Measurements from ENCODE around the gene ADAM10.
"Not testable (repeated sequence)": the region's sequence is repeated elsewhere in the genome, so short reads cannot be mapped to it uniquely, and the experiment has no call there.

The ADAM10 gene

DNA sequence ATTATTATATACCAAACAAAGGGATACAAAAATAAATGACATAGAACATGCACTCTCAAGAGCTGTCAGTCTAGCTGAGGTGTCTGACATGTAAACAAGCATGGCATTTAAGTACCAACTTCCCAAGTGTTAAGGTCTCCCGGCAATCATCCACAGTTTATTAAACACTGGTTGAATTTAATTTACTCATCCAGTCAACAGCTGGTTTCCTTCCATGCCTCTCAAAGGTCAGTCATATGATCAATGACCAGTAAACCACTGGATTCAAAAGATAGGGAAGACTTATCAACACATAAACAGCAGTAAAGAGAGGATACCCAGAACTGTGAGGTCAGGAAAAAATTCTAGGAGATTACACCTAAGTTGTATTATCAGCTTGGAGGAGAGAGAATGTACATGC is 80.4 kb downstream of the ADAM10 start:
- DNase-seq, result no peak

DNA sequence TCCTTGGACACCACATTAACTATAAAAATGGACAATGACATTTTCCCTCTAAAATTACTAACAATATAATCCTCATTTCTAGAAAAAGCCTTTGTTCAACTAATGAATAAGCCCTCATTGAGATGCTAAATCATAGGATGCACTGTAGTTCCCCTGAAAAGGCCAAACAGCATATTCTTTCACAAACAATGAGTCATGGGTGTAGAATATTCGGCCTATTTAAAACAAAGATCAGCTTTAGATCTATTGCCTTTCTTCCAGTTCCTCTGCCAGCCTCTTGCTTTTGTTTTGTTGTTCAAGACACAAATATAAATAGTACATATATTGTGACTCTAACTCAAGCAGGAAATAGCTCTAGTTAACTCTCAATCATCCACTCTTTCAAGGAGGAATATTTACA is 82.5 kb downstream of the ADAM10 start:
- DNase-seq, result no peak

DNA sequence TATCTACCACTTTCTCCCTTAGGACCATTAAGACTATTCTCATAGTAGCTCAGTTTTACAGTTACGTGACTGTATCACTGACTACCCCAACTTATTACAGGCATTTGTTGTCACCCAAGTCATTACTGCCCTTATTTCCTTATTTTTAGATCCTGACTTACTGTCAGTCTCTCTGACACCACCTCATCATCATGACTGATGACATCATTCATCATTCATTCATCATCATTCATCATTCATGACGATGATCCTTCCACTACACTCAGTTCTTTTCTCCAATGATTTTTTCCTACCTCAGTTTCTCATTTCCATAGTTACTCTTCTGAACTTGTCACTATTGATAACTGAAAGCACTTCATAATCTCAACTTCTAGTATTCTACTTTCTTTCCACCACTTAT is 83.8 kb downstream of the ADAM10 start:
- no peak for DNase-seq

DNA sequence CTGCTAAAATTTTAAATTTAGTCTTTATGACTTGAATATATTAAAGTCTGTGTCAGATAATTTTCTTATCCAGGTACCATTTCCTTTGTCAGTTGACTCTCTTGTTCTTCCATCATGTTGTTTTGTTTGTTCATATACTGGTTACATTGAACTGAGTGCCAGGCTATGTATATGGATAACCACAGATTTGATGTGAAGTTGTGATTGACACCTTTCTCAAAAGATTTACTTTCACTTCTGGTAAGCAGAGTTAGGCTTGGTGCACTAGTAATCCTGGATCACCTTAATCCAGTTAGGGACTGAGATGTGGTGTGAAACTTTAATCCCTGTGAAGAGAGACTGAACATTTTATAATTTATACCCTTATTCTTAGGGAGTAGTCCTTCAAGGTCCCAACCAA is 99.4 kb downstream of the ADAM10 start:
- DNase-seq, result no peak

DNA sequence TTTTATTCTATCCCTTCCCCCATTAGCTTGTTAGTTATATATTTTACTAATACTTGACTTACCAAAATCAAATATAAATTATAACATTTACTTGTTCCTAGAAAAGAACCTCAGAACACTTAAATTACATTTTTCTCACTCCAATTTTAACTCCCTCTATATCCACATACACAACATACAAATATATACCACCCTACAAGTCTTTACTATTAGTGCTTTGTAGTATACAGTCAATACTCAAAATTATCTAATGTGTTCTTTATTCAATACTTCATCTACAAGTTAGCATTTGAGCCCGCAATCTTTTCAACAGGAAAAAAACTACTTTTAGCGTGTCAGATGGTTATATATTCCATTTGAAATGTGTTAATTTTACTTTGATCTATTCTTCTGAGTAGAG is 100.3 kb downstream of the ADAM10 start:
- no peak for DNase-seq

DNA sequence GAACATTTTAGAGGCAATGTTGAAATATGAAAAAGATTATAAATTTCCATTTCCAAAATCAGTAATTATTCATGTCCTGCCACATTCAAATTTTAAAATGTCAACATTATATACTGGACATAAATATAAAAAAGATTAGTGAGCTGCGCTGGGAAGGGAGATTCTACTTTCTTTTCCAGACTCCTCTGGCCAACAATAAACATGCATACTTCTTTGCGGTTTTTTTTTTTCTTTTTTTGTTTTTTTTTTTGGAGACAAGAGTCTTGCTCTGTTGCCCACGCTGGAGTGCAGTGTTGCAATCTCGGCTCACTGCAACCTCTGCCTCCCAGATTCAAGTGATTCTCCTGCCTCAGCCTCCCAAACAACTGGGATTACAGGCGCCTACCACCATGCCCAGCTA is 105.5 kb downstream of the ADAM10 start:
- DNase-seq, result no peak

DNA sequence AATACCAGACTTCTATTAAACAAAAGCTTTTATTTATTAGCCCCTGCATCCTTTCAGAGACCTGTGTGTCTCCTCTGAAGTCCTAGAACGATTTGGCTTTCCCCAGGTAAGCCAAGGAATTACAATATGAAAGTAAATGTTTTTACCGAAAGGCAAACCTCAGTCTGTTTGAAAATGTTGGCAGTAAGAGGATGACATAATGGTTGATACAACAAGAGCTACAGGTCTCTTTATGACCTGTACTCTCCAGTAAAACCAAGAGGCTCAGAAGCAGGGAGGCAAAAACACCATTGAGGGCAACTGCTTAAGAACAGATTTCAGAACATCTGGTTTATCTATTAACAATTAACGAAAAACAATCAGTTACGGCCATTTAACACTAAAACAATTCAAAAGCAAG is 107.8 kb downstream of the ADAM10 start:
- DNase-seq, result peak; percentile 19

DNA sequence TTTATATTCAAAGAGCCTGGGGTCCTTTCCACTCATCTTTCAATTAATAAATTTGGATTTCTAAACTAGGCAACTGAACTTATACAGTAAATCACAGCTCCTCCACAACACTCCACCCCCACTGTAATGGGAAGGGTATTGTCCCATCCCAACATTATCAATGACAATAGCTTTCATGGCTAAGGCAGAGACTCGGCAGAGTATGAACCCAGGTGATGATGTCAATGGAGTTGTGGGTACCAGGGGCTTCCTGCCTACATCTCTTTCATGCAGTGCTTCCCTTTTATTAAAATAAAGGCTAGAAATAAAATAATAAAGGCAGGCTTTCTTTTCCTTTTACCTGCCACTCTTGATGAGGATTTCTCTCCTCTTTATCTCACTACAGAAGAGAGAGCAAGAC is 109.5 kb downstream of the ADAM10 start:
- DNase-seq, result no peak

DNA sequence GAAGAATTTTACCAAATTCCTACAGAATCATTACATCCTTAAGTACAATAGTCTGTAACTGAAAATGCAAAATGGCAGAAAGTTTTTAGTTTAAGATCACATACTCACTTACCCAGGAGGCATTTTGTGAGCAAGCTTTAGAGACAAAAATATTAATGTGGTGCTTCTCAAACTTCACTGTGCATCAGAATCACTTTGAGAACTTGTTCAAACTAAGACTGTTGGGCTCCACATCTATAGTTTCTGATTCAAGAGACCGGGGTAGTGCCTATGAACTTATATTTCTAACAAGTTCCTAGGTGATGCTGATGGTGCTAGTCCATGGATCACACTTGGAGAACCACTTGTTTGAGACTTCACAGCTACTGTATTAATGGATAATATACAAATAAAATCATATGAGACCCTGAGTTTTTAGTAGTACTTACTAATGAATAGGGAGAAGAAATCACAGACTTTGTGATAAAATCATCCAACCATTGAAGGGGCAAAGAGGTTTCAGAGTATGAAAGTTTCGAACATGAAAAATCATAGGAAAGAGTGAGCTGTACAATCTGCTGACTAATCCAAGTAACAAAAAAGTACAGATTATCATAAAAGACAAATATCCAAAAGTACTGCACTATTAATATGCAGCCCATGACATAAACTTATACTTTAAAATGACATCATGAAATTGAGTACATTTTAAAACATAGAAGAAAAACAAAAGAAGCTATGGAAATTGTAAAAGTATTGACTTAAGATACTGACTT is 110.3 kb downstream of the ADAM10 start:
- DNase-seq, result no peak

DNA sequence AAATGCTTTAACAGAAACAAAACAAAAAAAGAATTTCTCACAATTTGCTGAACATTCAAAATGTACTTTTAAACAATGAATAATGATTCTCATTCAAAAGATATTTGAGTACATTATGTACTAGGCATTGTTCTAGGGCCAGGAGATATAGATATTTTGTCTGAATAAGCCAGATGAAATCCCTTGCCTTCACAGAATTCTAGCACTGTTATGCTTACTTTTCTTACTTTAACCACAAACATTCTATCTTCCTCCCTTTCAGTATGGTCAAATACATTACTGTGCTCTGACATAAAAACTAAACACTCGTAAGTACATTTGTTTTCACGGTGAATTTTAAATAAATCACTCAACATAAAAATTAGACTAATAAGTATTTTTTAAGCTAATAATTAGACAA is 116.7 kb downstream of the ADAM10 start:
- no peak for DNase-seq

DNA sequence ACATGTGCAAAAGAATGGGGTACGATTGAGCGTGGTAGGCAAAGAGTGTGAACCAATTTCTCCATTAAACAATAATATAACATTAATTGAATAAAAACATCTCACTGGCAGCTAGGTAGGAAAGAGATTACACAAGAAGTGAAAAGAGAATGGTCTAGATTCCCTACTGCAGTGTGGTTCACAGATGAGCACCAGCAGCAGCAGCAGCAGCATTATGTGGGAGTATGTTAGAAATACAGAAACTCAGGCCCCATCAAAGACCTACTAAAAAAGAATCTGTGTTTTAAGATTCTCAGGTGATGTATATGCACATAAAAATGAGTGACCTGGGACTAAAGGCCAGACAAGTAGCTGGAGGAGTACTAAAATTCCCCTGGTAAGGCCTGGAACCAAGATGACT is 118.2 kb downstream of the ADAM10 start:
- no peak for DNase-seq

DNA sequence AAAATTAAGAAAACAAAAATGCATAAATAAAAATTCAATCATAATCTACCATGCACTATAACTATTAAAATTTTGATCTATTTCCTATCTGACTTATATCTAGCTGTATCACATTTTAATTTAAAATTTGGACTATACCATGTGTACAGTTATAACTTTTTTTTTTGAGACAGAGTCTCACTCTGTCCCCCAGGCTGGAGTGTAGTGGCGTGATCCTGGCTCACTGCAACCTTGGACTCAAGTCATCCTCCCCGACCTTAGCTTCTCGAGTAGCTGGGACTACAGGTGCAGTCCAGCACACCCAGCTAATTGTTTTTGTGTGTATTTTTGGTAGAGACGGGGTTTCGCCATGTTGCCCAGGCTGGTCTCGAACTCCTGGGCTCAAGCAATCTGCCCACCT is 119.9 kb downstream of the ADAM10 start:
- DNase-seq, result no peak

DNA sequence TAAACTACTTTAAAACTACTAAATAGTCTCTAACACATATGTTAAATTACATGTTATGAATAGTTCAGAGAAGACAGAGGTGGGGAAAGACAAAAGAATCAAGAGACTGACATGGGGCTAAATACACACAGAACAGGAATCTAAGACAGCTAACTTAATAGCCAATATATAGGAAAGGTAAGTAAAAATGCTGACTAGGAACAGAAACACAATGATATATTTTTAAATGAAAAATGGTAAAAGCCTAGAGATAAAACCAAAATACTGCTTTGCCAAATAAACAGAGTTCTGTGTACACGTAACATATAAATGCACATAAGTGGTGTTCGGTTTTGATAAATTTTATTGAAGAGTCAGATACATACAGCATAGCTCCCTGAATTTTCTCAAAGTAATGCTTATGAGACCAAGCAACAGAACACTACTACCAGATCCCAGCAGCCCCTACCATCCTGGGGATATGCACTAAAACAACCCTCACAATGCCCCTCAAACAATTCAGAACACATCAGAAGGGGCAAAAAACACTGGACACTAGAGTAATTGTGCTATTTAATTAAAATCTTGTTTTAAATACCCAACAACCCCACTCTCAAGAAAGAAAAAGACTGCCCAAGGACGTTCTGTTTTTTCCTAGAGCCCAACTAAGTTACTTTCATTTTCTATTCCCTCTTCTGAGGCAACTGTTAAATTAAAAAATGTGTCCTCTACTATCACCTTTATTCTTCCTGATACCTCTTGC is 121.1 kb downstream of the ADAM10 start:
- DNase-seq, result no peak

DNA sequence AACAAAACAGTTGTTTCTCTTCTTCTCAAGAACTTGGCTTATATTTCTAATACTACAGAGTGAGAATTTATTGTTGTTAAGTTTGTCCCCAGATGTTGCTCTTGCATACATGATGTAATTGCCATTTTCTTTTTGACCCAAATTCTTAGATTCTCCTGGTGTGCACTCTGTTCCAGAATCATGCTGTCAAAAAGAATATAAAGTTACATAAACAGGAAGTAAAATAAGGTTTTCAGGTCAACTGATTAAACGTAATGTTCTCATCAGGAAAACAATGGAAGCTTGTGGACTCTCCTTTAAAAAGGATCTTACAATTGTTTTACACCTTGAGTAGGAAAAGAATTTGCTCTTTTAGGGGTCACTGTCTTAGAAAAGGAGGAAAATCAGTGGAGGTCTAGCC is 121.8 kb downstream of the ADAM10 start:
- DNase-seq, result no peak

DNA sequence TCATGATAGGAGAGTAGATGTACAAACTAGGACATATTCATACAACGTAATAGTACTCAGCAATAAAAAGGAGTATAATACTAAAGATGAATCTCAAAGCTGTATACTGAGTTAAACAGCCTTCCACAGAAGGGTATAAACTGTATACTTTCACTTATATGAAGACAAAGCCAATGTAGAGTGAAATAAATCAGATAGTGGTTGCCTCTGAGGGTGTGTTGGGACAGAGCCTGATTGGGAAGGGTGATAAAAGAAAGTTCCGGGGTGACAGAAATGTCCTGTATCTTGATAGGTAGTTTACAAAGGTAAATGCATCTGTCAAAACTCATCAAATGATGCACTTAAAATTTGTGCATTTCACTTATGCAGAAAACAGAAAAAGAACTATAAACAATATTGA is 122.5 kb downstream of the ADAM10 start:
- DNase-seq, result no peak

DNA sequence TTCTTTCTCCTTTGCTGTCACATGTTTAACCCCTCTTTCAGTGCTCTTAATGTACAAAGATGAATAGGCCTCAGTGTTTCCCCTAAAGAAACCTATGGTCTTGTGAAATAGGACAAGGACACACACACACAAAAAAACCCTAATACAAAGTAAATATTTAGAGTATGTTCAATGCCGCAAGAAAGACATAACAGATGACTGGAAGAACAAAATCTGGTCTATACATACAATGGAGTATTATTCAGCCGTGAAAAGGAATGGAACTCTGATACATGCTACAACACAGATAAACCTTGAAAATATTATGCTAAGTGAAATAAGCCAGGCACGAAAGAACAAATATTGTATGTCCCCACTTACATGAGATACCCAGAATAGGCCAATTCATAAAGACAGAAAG is 123.1 kb downstream of the ADAM10 start:
- no peak for DNase-seq

DNA sequence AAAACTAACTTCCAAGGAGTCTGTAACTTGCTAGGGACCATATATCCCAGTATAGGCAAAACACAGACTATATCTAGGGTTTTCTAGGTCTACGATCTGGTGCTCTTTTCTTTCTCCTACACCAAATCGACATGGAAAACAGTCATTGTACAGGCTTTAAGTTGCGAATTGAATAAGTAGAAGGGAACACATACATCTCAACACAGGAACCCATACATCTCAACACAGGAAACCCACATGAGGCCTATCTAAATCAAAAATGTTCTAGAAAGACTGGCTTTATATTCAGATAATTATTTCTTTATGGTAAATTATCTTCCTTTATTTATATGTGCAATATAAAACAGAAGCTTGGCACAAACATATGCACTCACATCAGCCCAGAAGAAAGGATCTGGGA is 126.6 kb downstream of the ADAM10 start:
- DNase-seq, result no peak

DNA sequence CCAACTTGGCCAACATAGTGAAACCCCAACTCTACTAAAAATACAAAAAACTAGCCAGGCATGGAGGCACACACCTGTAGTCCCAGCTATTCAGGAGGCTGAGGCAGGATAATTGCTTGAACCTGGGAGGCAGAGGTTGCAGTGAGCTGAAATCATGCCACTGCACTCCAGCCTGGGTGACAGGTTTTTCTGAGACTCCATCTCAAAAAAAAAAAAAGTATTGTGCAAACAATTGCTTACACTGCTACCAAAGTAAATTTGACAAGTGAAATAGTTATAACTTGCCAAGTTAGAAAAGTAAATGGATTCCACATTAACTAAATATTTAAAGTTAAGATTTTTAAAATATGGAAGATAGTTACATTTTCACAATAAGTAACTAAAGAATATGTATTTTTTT is 129.2 kb downstream of the ADAM10 start:
- not testable (repeated sequence) for DNase-seq

DNA sequence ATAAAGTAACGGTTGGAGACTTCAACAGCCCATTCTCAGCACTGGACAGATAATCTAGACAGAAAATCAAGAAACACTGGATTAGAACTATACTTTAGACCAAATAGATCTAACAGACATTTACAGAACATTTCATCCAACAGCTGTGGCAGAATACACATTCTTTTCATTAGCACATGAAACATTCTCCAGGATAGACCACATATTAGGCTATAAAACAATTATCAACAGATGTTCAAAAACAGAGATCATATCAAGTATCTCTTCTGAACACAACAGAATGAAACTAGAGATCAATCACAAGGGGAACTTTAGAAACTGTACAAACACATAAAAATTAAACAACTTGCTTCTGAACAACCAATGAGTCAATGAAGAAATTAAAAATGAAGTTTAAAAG is 133.3 kb downstream of the ADAM10 start:
- DNase-seq, result no peak

DNA sequence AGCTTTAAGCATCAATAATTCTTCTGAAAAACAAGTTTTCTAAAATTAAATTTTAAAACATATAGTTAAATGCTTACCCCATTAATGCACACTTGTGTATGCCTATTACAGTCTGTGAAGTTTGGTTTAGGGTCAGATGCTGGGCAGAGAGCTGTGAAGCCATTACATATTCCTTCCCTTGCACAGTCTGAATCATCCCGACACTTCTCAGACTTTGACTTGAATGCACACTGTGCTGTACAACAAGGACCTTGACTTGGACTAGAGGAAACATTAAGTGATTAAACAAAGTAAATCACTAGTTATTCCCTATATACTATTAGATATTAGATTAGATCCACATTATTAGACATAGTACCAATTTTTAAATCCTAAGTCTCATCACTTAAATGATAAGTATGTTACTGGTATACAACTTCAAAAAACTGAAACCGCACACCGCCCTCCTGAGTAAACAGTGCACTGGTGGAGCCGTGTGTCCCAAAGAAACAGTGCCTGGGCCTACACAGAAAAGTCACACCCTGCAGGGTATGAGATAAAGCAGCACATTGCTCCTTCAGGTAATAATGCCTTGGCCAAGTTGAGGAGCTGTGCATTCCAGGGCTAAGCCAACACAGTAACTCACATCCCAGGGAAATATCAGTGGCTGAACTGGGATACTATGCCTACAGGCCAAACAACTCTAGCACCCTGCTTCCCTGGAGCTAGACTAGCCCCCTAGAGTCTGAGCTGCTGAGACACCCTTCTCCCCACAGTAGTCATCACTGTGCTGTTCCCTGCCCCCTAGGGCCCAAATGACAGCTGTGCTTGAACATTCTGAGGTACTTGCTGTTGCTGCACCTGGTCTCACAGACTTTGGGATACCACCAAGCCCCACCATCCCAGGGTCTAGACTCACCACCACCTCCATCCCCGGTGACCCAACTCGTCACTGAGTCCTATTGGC is 137.5 kb downstream of the ADAM10 start:
- no peak for DNase-seq

DNA sequence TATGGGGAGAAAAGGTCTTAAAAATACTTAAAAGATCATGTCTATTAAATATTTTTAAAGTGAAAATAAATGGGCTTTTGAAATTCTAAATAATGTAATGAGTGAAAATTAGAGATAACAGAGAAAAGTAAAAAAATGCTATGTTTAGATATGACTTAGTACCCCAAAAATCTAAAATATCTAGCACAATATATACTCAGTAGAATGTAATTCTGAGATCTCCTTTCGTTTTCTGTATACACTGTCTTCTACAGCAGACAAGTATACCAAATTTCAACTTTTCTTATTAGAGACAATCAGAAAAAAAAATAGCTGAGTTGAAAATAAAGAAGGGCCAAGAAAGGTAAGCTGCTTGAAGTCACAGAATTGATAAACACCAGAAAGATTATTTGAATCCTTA is 140.8 kb downstream of the ADAM10 start:
- no peak for DNase-seq

DNA sequence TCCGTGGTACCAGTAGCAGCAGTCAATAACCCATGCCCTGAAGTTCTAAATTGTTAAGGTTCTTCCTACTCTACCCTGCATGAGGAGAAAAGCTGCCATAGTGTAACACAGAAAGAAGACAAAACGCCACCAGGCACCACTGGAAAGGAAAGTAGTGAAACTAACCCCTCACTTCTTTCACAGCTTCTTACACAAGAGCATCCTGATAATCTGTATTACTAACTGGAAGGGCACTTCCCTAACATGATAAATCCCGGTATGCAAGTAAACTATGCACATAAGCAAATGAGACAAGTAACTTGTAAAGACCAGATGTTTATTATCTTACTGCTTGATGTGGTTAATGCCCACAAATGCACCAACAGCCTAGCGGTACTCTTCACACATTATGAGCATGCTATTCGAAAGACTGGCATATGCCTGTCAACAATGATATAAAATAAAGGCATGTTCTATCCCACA is 141.3 kb downstream of the ADAM10 start:
- no peak for DNase-seq

DNA sequence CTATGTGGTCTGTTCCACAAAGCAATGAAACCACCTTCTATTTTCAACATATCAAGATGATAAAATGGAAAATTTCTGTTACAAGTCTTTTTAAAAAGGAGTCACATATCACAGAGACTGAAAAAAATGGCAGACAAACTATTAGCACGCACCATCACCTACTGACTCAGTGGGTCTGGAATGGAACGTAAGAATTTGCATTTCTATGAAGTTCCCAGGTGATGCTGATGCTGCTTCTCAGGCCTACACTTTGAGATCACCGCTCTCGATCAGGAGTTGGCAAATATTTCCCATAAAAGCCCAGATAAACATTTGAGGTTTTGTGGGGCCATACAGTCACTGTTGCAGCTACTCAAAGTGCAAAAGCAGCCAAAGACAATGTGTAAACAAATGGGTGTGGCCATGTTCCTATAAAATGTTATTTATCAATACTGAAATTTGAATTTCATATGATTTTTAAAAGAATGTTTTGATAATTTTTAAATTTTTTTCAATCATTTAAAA is 142.9 kb downstream of the ADAM10 start:
- DNase-seq, result no peak

Measured in NCI-H2029 (cell line).